B cell (primary cell): ENCODE data around the gene RNASE8. TPM values are rescaled to one million over a fixed set of nuclear protein-coding genes. Genes with fewer than 3 reads are reported as not detected.

Experiments
- ATAC-seq: fragments of 200-7000 bp; cut with Tn5 transposase; one replicate; pipeline ENCODE4 v1.10.0; 2021; ENCODE audit warnings: low read depth, mild to moderate bottlenecking, moderate number of reproducible peaks, moderate library complexity
- CTCF ChIA-PET: fragments of 350-600 bp; sonication (Branson Sonifier 250); formaldehyde crosslinking; loops from one replicate; lab custom pipeline; 2021; ENCODE audit warnings: antibody characterized with exemption, inconsistent platforms; lab: Charles Lee
- POLR2A ChIA-PET: fragments of 350-600 bp; sonication (Branson Sonifier 250); formaldehyde crosslinking; loops from one replicate; lab custom pipeline; 2021; ENCODE audit warnings: antibody characterized with exemption; lab: Charles Lee
- DNase-seq: peaks from one replicate; pipeline ENCODE4 v3.0.0; 2013
- H2AFZ ChIP-seq: 2 replicates; pipeline ENCODE4 v1.6.1; 2012; ENCODE audit warnings: mild to moderate bottlenecking, low read depth, low read length; ENCODE audit not compliant: insufficient read depth, poor library complexity, severe bottlenecking
- H3K27ac ChIP-seq, 2 donors: 1 replicate in 1 of 2; 2 replicates in 1 of 2; pipeline ENCODE4 v1.5.1; 2012 to 2013; ENCODE audit warnings: low read length in 2 of 2, mild to moderate bottlenecking in 2 of 2, moderate library complexity in 1 of 2
- H3K27me3 ChIP-seq, 4 experiments: fragments of 200-600 bp in 1 of 4; sonication (generic) in 1 of 4; replicated peaks in 1 of 4; 1 replicate in 2 of 4; 2 replicates in 2 of 4; pipeline versions ENCODE4 v1.6.1 to v1.7.0; 2013 to 2016; ENCODE audit warnings: low read length in 3 of 4, mild to moderate bottlenecking in 2 of 4, mixed read lengths in 1 of 4, moderate library complexity in 1 of 4; ENCODE audit not compliant: insufficient read depth in 4 of 4, control insufficient read depth in 3 of 4; ENCODE audit errors: control extremely low read depth in 1 of 4
- H3K36me3 ChIP-seq, 2 experiments: replicated peaks in 1 of 2; 1 replicate in 1 of 2; 2 replicates in 1 of 2; pipeline versions ENCODE4 v1.6.1 to v1.7.1; 2013; ENCODE audit warnings: low read length in 1 of 2; ENCODE audit not compliant: insufficient read depth in 2 of 2, control insufficient read depth in 1 of 2; ENCODE audit errors: control extremely low read depth in 1 of 2, extremely low read depth in 1 of 2
- H3K4me1 ChIP-seq, 2 donors: fragments of 200-600 bp in 1 of 2; sonication (generic) in 1 of 2; 1 replicate in 1 of 2; 2 replicates in 1 of 2; pipeline versions ENCODE4 v1.5.1 to v1.6.1; 2013 to 2017; ENCODE audit warnings: low read length in 2 of 2; ENCODE audit not compliant: control insufficient read depth in 2 of 2, insufficient read depth in 2 of 2
- H3K4me2 ChIP-seq: replicated peaks from 2 replicates; pipeline ENCODE3; 2012; ENCODE audit warnings: mild to moderate bottlenecking, low read depth, low read length; ENCODE audit not compliant: poor library complexity, severe bottlenecking
- H3K4me3 ChIP-seq, 5 experiments: fragments of 200-600 bp in 1 of 5; sonication (generic) in 1 of 5; 1 replicate in 3 of 5; 2 replicates in 2 of 5; pipeline versions ENCODE4 v1.5.1 to v1.7.0; 2011 to 2016; ENCODE audit warnings: low read length in 4 of 5, mild to moderate bottlenecking in 4 of 5, low read depth in 2 of 5, control low read depth in 1 of 5, moderate library complexity in 1 of 5; ENCODE audit not compliant: insufficient read depth in 1 of 5; ENCODE audit errors: control extremely low read depth in 1 of 5, extremely low read depth in 1 of 5
- H3K79me2 ChIP-seq: fragments of 200-600 bp; sonication (generic); one replicate; pipeline ENCODE4 v1.6.0; 2016; ENCODE audit warnings: low read length; ENCODE audit not compliant: control insufficient read depth, insufficient read depth
- H3K9ac ChIP-seq: fragments of 200-600 bp; sonication (generic); 2 replicates; pipeline ENCODE4 v1.6.1; 2017; ENCODE audit warnings: mild to moderate bottlenecking, low read length, moderate library complexity
- H3K9me3 ChIP-seq, 3 donors: one replicate each; pipeline versions ENCODE4 v1.6.1 to v1.7.1; 2013; ENCODE audit warnings: low read length in 2 of 3; ENCODE audit not compliant: control insufficient read depth in 2 of 3, insufficient read depth in 1 of 3; ENCODE audit errors: control extremely low read depth in 1 of 3
- H4K20me1 ChIP-seq: 2 replicates; pipeline ENCODE4 v1.6.0; 2012; ENCODE audit warnings: mild to moderate bottlenecking, low read length; ENCODE audit not compliant: insufficient read depth, control insufficient read depth, poor library complexity, severe bottlenecking
- H3K27ac Mint-ChIP-seq: one replicate; pipeline ENCODE4 v1.8.0; 2021; ENCODE audit warnings: mixed read lengths
- H3K27me3 Mint-ChIP-seq: one replicate; pipeline ENCODE4 v1.8.0; 2021; ENCODE audit warnings: mixed read lengths
- H3K4me1 Mint-ChIP-seq: one replicate; pipeline ENCODE4 v1.8.0; 2021; ENCODE audit warnings: mixed read lengths
- H3K4me3 Mint-ChIP-seq: one replicate; pipeline ENCODE4 v1.8.0; 2021; ENCODE audit warnings: mixed read lengths
- H3K9me3 Mint-ChIP-seq: one replicate; pipeline ENCODE4 v1.8.0; 2022; ENCODE audit warnings: mixed read lengths; ENCODE audit not compliant: insufficient read depth
- EZH2 ChIP-seq: IDR thresholded peaks from 2 replicates; pipeline ENCODE4 v1.6.1; 2012; ENCODE audit warnings: borderline replicate concordance, low read depth, mild to moderate bottlenecking, moderate library complexity, low read length; ENCODE audit not compliant: insufficient read depth, poor library complexity, severe bottlenecking
- WGBS: methylation state at CpG from one replicate; pipeline ENCODE4 v1.1.5; 2013; ENCODE audit warnings: missing lambda C conversion rate; ENCODE audit not compliant: insufficient coverage; 5-methylcytosine and 5-hydroxymethylcytosine counted together
- intact Hi-C: fragments of 100-400 bp; cut with micrococcal nuclease; formaldehyde crosslinking; loops from one replicate; pipeline ENCODE4 v1.10.0; 2022
- polyA plus RNA-seq: library from polyadenylated mRNA; depleted of rRNA; stranded (reverse); fragments of >200 nt; gene quantifications from 2 replicates; pipeline ENCODE4 v1.2.3, GENCODE V29; 2012
- total RNA-seq, 2 donors: library from RNA; stranded (reverse); fragments of 120-200 nt in 1 of 2; gene quantifications; 1 replicate in 1 of 2; 2 replicates in 1 of 2; pipeline versions ENCODE4 v1.2.3 to v1.2.4, GENCODE V29; 2013 to 2022
- TF ChIP-seq, protein P1 (sequence below): fragments of 200-600 bp; IDR thresholded peaks from one replicate; pipeline ENCODE4 v1.8.0; 2022; ENCODE audit warnings: antibody characterized with exemption, mild to moderate bottlenecking

Gene RNASE8
- total and polyA plus RNA-seq, 2 donors (not counting 1 experiment from before 2014, with no cell fraction given) = not detected

DNA sequence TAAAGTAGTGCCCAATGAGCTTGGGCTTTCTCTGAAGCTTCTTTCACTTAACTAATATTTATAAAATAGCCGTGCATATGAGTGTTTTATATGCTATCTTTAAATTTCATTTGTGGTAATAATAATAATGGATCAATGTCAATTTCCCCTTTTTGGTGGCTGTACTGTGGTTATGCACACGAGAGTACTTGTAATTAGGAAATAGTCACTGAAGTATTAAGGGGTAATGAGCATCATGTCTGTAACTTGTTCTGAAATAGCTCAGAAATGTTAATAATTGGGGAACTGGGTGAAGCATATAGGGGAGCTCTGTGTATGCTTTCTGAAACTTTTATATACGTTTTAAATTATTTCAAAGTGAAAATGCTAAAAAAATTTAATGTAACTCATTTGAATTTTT, 7.0 kb upstream of the RNASE8 start:
- Mint-ChIP-seq H3K4me3 (no peak overlapping the region), H3K27ac (no peak overlapping the region), H3K27me3 (peaks cover 44% of the 10 kb centered on the region), H3K4me1 (no peaks in the 10 kb centered on the region), H3K9me3 (no peaks in the 10 kb centered on the region)
- Histone ChIP-seq H3K9me3 (no peaks in the 10 kb centered on the region), H3K9ac (no peak overlapping the region), H3K27me3 (peaks cover 0 to 15% (median 3%) of the 10 kb centered on the region in 4 experiments), H3K79me2 (no peaks in the 10 kb centered on the region), H3K27ac (no peak overlapping the region), H3K36me3 (no peaks in the 10 kb centered on the region), H3K4me1 (no peaks in the 10 kb centered on the region), H4K20me1 (no peaks in the 10 kb centered on the region), H3K4me3 (no peak overlapping the region), H2AFZ (no peak overlapping the region), H3K4me2 (no peak overlapping the region)
- CTCF ChIA-PET = interaction anchor here (1.0 to 2.6 kb wide), 3 partner anchors 10 to 36 kb away, joined by 3 to 11 read pairs (median 7); no protein-coding TSS in a partner anchor
- DNase-seq (no peak), ATAC-seq (no peak)
- 22% methylated on average over 1 of the region's 3 CpGs for WGBS
- no peak for TF ChIP-seq EZH2
- TF ChIP-seq, protein P1, sequence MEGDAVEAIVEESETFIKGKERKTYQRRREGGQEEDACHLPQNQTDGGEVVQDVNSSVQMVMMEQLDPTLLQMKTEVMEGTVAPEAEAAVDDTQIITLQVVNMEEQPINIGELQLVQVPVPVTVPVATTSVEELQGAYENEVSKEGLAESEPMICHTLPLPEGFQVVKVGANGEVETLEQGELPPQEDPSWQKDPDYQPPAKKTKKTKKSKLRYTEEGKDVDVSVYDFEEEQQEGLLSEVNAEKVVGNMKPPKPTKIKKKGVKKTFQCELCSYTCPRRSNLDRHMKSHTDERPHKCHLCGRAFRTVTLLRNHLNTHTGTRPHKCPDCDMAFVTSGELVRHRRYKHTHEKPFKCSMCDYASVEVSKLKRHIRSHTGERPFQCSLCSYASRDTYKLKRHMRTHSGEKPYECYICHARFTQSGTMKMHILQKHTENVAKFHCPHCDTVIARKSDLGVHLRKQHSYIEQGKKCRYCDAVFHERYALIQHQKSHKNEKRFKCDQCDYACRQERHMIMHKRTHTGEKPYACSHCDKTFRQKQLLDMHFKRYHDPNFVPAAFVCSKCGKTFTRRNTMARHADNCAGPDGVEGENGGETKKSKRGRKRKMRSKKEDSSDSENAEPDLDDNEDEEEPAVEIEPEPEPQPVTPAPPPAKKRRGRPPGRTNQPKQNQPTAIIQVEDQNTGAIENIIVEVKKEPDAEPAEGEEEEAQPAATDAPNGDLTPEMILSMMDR = no peak
- POLR2A ChIA-PET = no interaction called here
- intact Hi-C loops = no loop called here

DNA sequence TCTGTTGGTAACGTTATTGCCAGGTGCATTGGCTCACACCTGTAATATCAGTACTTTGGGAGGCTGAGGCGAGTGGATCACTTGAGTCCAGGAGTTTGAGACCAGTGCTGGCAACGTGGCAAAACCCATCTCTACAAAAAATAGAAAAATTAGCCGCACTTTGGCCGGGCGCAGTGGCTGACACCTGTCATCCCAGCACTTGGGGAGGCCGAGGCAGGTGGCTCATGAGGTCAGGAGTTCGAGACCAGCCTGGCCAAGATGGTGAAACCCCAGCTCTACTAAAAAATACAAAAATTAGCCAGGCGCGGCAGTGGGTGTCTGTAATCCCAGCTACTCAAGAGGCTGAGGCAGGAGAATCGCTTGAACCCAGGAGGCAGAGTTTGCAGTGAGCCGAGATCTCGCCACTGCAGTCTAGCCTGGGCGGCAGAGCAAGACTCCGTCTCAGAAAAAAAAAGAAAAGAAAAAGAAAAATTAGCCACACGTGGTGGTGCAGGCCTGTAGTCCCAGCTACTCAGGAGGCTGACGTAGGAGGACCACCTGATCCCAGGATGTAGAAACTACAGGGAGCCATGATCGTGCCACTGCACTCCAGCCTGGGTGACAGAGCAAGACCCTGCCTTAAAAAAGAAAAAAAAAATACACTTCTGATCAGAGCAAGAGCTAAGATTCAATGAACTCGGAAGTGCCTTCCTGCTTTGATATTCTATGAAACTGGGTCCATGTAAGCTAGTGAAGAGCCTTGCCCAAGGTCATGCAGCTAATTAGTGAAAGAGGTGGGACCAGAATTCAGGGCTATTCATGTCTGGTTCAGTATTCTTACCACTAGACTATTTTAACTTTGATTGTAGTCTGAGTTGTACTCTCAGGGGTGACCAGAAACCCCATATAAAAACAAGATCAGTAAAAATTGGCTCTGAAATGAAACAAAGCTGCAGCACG, 4.2 kb upstream of the RNASE8 start:
- DNase-seq (no peak), ATAC-seq (no peak)
- Mint-ChIP-seq H3K4me3 (no peak overlapping the region), H3K27me3 (peaks cover 35% of the 10 kb centered on the region), H3K4me1 (no peaks in the 10 kb centered on the region), H3K9me3 (no peaks in the 10 kb centered on the region), H3K27ac (no peak overlapping the region)
- no peak for TF ChIP-seq EZH2
- TF ChIP-seq, protein P1 = no peak
- ChIA-PET POLR2A (no interaction called here), CTCF (interaction anchor here (1.3 to 1.4 kb wide), 2 partner anchors 15 to 39 kb away, joined by 4 to 6 read pairs; no protein-coding TSS in a partner anchor)
- Histone ChIP-seq H3K4me2 (no peak overlapping the region), H3K9me3 (no peaks in the 10 kb centered on the region), H3K79me2 (no peaks in the 10 kb centered on the region), H3K4me1 (no peaks in the 10 kb centered on the region), H3K27ac (no peak overlapping the region), H2AFZ (no peak overlapping the region), H3K4me3 (no peak overlapping the region), H3K36me3 (no peaks in the 10 kb centered on the region), H4K20me1 (no peaks in the 10 kb centered on the region), H3K27me3 (peaks cover 0 to 10% (median 5%) of the 10 kb centered on the region in 4 experiments), H3K9ac (no peak overlapping the region)
- WGBS = 94% methylated on average over 19 of the region's 20 CpGs
- intact Hi-C loops = no loop called here
